Activated CD4-positive, alpha-beta memory T cell treated with anti-CD3 and anti-CD28 coated beads for 36 hours (primary cell): Measurements from ENCODE around the gene IL20. TPM values are rescaled to one million over a fixed set of nuclear protein-coding genes. Genes with fewer than 3 reads are reported as not detected.

ENCODE experiments used
- CTCF ChIA-PET: fragments of 350-600 bp; sonication (Branson Sonifier 250); formaldehyde crosslinking; loops from one replicate; lab custom pipeline; 2021; ENCODE audit warnings: antibody characterized with exemption, inconsistent platforms; lab: Charles Lee
- POLR2A ChIA-PET: fragments of 350-600 bp; sonication (Branson Sonifier 250); formaldehyde crosslinking; loops from one replicate; lab custom pipeline; 2021; ENCODE audit warnings: antibody characterized with exemption; lab: Charles Lee
- DNase-seq: peaks from one replicate; pipeline ENCODE4 v3.0.0-alpha.2; 2020
- H3K27ac Mint-ChIP-seq: one replicate; pipeline ENCODE4 v1.8.0; 2021; ENCODE audit warnings: mixed read lengths
- H3K27me3 Mint-ChIP-seq: one replicate; pipeline ENCODE4 v1.8.0; 2021; ENCODE audit warnings: mixed read lengths
- H3K36me3 Mint-ChIP-seq: one replicate; pipeline ENCODE4 v1.8.0; 2021; ENCODE audit warnings: mixed read lengths
- H3K4me1 Mint-ChIP-seq: one replicate; pipeline ENCODE4 v1.8.0; 2021; ENCODE audit warnings: low read depth, mixed read lengths
- H3K4me3 Mint-ChIP-seq: one replicate; pipeline ENCODE4 v1.8.0; 2021; ENCODE audit warnings: mild to moderate bottlenecking, mixed read lengths
- H3K9me3 Mint-ChIP-seq: one replicate; pipeline ENCODE4 v1.8.0; 2021; ENCODE audit warnings: mixed read lengths
- intact Hi-C: fragments of 100-400 bp; cut with micrococcal nuclease; formaldehyde crosslinking; loops from one replicate; pipeline ENCODE4 v1.15.1; 2023
- total RNA-seq, 2 experiments: library from RNA; stranded (reverse); gene quantifications; one replicate each; pipeline ENCODE4 v1.2.3, GENCODE V29; 2021

Gene IL20, protein sequence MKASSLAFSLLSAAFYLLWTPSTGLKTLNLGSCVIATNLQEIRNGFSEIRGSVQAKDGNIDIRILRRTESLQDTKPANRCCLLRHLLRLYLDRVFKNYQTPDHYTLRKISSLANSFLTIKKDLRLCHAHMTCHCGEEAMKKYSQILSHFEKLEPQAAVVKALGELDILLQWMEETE
- total RNA-seq, result not detected

GRCh38 chr1:206864939-206865671 lies at the start of gene IL20:
IL20 (plus strand) TSS chr1:206865623; CDS start chr1:206865853, 230 bp downstream.
- POLR2A ChIA-PET, result no interaction called here
- no peak within 1 kb of the TSS for H3K4me3 Mint-ChIP-seq
- intact Hi-C loops, result loop anchor here (1.0 to 5.0 kb wide), 4 partner anchors 16 to 138 kb away; no protein-coding TSS in a partner anchor
- peaks cover 16% of the 10 kb centered on the region for H3K4me1 Mint-ChIP-seq
- DNase-seq, result peak; percentile 93
- H3K27ac Mint-ChIP-seq, result no peak within 1 kb of the TSS
- peaks cover 10% of the 10 kb centered on the region for H3K27me3 Mint-ChIP-seq
- no peaks in the 10 kb centered on the region for H3K36me3 Mint-ChIP-seq
- no peaks in the 10 kb centered on the region for H3K9me3 Mint-ChIP-seq
- CTCF ChIA-PET, result interaction anchor here (0.6 to 6.4 kb wide), 39 partner anchors 8 to 139 kb away, joined by 3 to 71 read pairs (median 5); partner anchors contain the start of genes FCMR and IL19

DNA sequence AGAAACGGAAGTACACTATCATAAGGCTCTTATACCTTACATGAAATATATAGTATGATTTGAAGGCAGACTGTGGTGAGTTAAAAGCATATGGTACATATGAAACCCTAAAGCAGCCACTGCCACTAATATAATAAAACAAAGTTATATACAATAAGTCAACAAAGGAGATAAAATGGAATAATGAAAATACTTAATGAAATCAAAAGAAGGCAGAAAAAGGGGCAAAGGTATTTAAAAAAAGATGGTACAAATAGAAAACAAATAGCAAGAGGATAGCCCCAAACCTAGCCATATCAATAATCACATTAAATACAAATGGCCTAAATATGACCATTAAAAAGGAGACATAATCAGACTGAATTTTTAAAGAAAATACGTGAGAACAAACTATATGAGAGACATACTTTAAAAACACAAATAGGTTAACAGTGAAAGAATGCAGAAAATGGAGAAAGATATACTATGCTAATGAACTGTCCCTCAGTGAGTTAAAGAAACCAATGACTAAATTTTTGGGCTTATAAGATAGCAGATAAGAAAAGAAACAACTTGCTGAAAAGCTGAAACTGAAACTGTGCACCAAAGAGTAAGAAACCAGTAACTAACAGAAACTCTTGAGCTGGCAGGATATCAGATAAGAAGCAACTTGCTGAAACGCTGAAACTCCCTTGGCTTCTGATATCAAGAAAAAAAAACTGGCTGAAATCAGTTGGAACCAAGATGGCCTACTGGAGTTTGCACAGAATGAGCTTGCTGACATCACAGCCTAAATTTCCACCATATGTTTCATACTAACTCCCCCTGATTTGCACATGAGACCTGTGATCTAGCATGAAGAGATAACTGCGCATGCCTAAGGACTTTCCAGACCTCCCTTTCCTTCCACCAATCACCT lies 48.8 kb upstream of the IL20 start:
- DNase-seq, result peak; percentile 43
- ChIA-PET CTCF (interaction anchor here (0.8 to 2.5 kb wide), 21 partner anchors 8 to 181 kb away, joined by 3 to 18 read pairs (median 5); partner anchors contain the start of genes DYRK3 and IL24), POLR2A (interaction anchor here (0.5 to 1.3 kb wide), 7 partner anchors 12 to 224 kb away, joined by 3 to 8 read pairs (median 4); no protein-coding TSS in a partner anchor)
- Mint-ChIP-seq H3K4me1 (peaks cover 26% of the 10 kb centered on the region), H3K27me3 (no peaks in the 10 kb centered on the region), H3K9me3 (peaks cover 13% of the 10 kb centered on the region), H3K4me3 (peak overlapping the region; percentile 20), H3K36me3 (peaks cover 2% of the 10 kb centered on the region), H3K27ac (peak overlapping the region; percentile 77)
- intact Hi-C loops, result loop anchor here (1.0 to 2.0 kb wide), 4 partner anchors 13 to 60 kb away; partner anchors contain the start of gene IL20

GRCh38 chr1:206821493-206821892 lies 43.9 kb upstream of the IL20 start:
- POLR2A ChIA-PET, result no interaction called here
- no peak for DNase-seq
- peaks cover 18% of the 10 kb centered on the region for H3K4me1 Mint-ChIP-seq
- CTCF ChIA-PET, result interaction anchor here (0.6 kb wide), 1 partner anchor 12 kb away, joined by 3 read pairs; no protein-coding TSS in a partner anchor
- intact Hi-C loops, result no loop called here
- no peaks in the 10 kb centered on the region for H3K27me3 Mint-ChIP-seq
- H3K4me3 Mint-ChIP-seq, result no peak overlapping the region
- H3K36me3 Mint-ChIP-seq, result no peaks in the 10 kb centered on the region
- H3K9me3 Mint-ChIP-seq, result no peaks in the 10 kb centered on the region
- H3K27ac Mint-ChIP-seq, result no peak overlapping the region

- peaks cover 6% of the 10 kb centered on the region for H3K4me1 Mint-ChIP-seq
- intact Hi-C loops, result no loop called here
- H3K9me3 Mint-ChIP-seq, result no peaks in the 10 kb centered on the region
- peaks cover 5% of the 10 kb centered on the region for H3K27me3 Mint-ChIP-seq
- CTCF ChIA-PET, result interaction anchor here (1.8 kb wide), 1 partner anchor 14 kb away, joined by 4 read pairs; no protein-coding TSS in a partner anchor
- no peaks in the 10 kb centered on the region for H3K36me3 Mint-ChIP-seq
- no peak for DNase-seq
- no peak overlapping the region for H3K27ac Mint-ChIP-seq
- POLR2A ChIA-PET, result no interaction called here
- H3K4me3 Mint-ChIP-seq, result no peak overlapping the region
Measured at GRCh38 chr1:206823727-206824126, 41.7 kb upstream of the IL20 start.

GRCh38 chr1:206824331-206824730 lies 41.1 kb upstream of the IL20 start:
- Mint-ChIP-seq H3K9me3 (no peaks in the 10 kb centered on the region), H3K27ac (no peak overlapping the region), H3K27me3 (peaks cover 5% of the 10 kb centered on the region), H3K4me3 (no peak overlapping the region), H3K4me1 (peaks cover 12% of the 10 kb centered on the region), H3K36me3 (no peaks in the 10 kb centered on the region)
- no peak for DNase-seq
- intact Hi-C loops, result no loop called here
- POLR2A ChIA-PET, result no interaction called here
- CTCF ChIA-PET, result interaction anchor here (1.8 kb wide), 1 partner anchor 14 kb away, joined by 4 read pairs; no protein-coding TSS in a partner anchor

DNA sequence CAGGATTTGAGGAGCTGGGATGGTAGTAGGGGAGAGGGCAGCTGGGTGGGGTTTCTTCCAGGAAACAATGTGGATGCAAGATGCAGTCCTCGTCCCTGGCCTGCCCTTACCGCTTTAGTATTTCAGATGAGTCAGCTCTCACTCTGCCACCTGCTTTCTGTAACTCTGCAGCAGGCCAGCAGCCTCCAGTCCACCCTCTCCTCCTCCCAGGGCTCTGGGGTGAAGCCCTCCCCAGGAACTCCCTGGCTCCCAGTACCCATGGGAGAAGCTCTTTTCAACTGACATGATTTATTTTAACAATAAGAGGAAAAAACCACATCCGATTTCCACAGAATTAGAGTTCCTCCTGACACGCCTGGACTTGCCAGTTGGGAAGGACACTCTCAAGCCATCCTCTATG lies 39.0 kb upstream of the IL20 start:
- Mint-ChIP-seq H3K36me3 (no peaks in the 10 kb centered on the region), H3K27ac (no peak overlapping the region), H3K4me3 (no peak overlapping the region), H3K9me3 (no peaks in the 10 kb centered on the region), H3K27me3 (peaks cover 5% of the 10 kb centered on the region), H3K4me1 (peaks cover 18% of the 10 kb centered on the region)
- intact Hi-C loops, result no loop called here
- DNase-seq, result no peak
- ChIA-PET POLR2A (no interaction called here), CTCF (interaction anchor here (0.9 to 1.8 kb wide), 3 partner anchors 86 to 163 kb away, joined by 3 to 6 read pairs (median 5); no protein-coding TSS in a partner anchor)

DNA sequence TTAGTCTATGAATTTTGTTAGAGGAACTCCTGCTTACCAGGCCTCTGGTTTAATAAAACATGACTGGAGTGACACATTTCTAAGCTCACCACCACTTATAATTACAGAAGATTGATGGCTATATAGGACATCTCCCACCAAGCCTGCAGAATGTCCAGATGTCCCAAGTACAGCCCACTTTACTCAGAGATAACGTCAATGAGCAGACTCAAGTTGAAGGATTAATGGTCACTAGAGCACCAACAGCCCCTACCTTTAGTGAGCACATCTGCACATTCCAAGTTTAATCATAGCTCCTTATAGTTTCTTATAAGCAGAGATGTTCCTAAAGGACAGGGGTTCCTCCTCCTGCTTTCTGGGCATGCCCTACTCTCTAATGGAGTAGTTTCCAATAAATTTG lies 37.4 kb upstream of the IL20 start:
- ChIA-PET CTCF (interaction anchor here (1.2 to 2.0 kb wide), 2 partner anchors 18 to 84 kb away, joined by 5 to 7 read pairs; no protein-coding TSS in a partner anchor), POLR2A (interaction anchor here (1.5 kb wide), 1 partner anchor 88 kb away, joined by 3 read pairs; no protein-coding TSS in a partner anchor)
- intact Hi-C loops, result no loop called here
- Mint-ChIP-seq H3K27me3 (peaks cover 5% of the 10 kb centered on the region), H3K9me3 (no peaks in the 10 kb centered on the region), H3K27ac (no peak overlapping the region), H3K4me1 (peaks cover 18% of the 10 kb centered on the region), H3K36me3 (no peaks in the 10 kb centered on the region), H3K4me3 (no peak overlapping the region)
- no peak for DNase-seq

DNA sequence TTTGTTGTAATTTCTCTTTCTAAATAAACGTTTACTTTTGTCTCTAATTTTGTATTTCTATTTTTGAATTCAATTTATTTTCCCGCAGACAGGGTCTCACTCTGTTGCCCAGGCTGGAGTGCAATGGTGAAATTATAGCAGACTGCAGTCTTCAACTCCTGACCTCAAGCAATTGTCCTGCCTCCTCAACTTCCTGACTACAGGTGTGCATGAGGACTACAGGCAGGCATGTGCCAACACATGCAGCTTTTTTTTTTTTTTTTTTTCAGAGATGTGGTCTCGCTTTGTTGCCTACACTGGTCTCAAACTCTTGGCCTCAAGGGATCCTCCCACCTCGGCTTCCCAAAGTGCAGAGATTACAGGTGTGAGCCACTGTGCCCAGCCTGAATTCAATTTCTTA lies 36.7 kb upstream of the IL20 start:
- H3K27me3 Mint-ChIP-seq, result peaks cover 5% of the 10 kb centered on the region
- intact Hi-C loops, result no loop called here
- H3K9me3 Mint-ChIP-seq, result no peaks in the 10 kb centered on the region
- peaks cover 18% of the 10 kb centered on the region for H3K4me1 Mint-ChIP-seq
- H3K4me3 Mint-ChIP-seq, result no peak overlapping the region
- H3K27ac Mint-ChIP-seq, result no peak overlapping the region
- ChIA-PET CTCF (interaction anchor here (1.0 to 2.0 kb wide), 2 partner anchors 84 to 94 kb away, joined by 3 to 7 read pairs; no protein-coding TSS in a partner anchor), POLR2A (interaction anchor here (1.5 kb wide), 1 partner anchor 89 kb away, joined by 3 read pairs; no protein-coding TSS in a partner anchor)
- no peak for DNase-seq
- no peaks in the 10 kb centered on the region for H3K36me3 Mint-ChIP-seq

- POLR2A ChIA-PET, result interaction anchor here (1.5 kb wide), 1 partner anchor 90 kb away, joined by 3 read pairs; no protein-coding TSS in a partner anchor
- CTCF ChIA-PET, result interaction anchor here (1.0 to 2.0 kb wide), 2 partner anchors 83 to 95 kb away, joined by 3 to 7 read pairs; no protein-coding TSS in a partner anchor
- Mint-ChIP-seq H3K27ac (peak overlapping the region; percentile 47), H3K4me1 (peaks cover 15% of the 10 kb centered on the region), H3K36me3 (no peaks in the 10 kb centered on the region), H3K9me3 (no peaks in the 10 kb centered on the region), H3K27me3 (peaks cover 5% of the 10 kb centered on the region), H3K4me3 (no peak overlapping the region)
- DNase-seq, result no peak
- intact Hi-C loops, result no loop called here
Measured at GRCh38 chr1:206829282-206829681, 36.1 kb upstream of the IL20 start.

DNA sequence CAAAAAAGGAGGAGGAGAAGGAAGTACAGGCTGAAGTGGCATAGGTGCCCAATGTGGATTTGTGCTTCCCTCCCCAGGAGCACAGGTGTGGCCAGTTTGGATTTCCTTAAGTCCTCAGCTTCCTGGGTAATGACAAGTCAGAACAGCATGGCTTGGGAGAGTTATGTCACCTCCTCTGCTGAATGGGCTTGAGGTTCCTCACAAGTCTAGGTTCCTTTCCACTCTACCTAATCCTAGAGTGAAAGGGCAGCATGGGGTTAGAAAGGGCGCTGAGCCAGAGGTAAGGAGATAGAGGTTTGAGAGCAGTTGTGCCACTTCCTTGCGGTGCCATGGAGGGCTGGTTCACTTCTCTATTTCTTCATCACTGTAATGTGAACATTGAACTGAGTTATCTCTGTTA lies 35.5 kb upstream of the IL20 start:
- Mint-ChIP-seq H3K36me3 (no peaks in the 10 kb centered on the region), H3K4me3 (no peak overlapping the region), H3K27ac (no peak overlapping the region), H3K9me3 (no peaks in the 10 kb centered on the region), H3K27me3 (peaks cover 5% of the 10 kb centered on the region), H3K4me1 (peaks cover 13% of the 10 kb centered on the region)
- intact Hi-C loops, result no loop called here
- CTCF ChIA-PET, result interaction anchor here (0.9 kb wide), 1 partner anchor 95 kb away, joined by 3 read pairs; no protein-coding TSS in a partner anchor
- POLR2A ChIA-PET, result no interaction called here
- no peak for DNase-seq

GRCh38 chr1:206831650-206832049 lies 33.8 kb upstream of the IL20 start:
- no peaks in the 10 kb centered on the region for H3K9me3 Mint-ChIP-seq
- no peaks in the 10 kb centered on the region for H3K36me3 Mint-ChIP-seq
- intact Hi-C loops, result no loop called here
- H3K27me3 Mint-ChIP-seq, result peaks cover 5% of the 10 kb centered on the region
- H3K4me1 Mint-ChIP-seq, result peaks cover 13% of the 10 kb centered on the region
- ChIA-PET POLR2A (interaction anchor here (0.7 kb wide), 1 partner anchor 84 kb away, joined by 4 read pairs; no protein-coding TSS in a partner anchor), CTCF (interaction anchor here (0.8 to 1.8 kb wide), 6 partner anchors 13 to 167 kb away, joined by 3 to 8 read pairs (median 4); partner anchors contain the start of gene IL20)
- DNase-seq, result no peak
- no peak overlapping the region for H3K27ac Mint-ChIP-seq
- no peak overlapping the region for H3K4me3 Mint-ChIP-seq
